OCI-LY3 (cell line): ENCODE measurements around the gene SHLD1.

Experiments used
- CTCF ChIP-seq: fragments of 200-600, 300-600 bp; sonication (generic); IDR thresholded peaks from 2 replicates; pipeline ENCODE4 v1.5.1; 2014; ENCODE audit warnings: antibody characterized with exemption, low read length, low read depth
- EZH2phosphoT487 ChIP-seq: fragments of 200-600 bp; shearing (Covaris generic); IDR thresholded peaks from 2 replicates; pipeline ENCODE4 v1.6.1; 2018; ENCODE audit warnings: antibody characterized with exemption, mixed run types, low read depth

- TF ChIP-seq CTCF (no peak), EZH2phosphoT487 (no peak)
Measured at GRCh38 chr20:5784735-5785134, 34.5 kb downstream of the SHLD1 start.
